DLD1 (cell line): ENCODE measurements around the gene MMP24OS.

Source experiments
- in situ Hi-C: cut with HindIII; loops from 2 replicates; pipeline ENCODE4 v1.10.0; 2017; ENCODE audit warnings: low sequenced_read_pairs

The MMP24OS gene

DNA sequence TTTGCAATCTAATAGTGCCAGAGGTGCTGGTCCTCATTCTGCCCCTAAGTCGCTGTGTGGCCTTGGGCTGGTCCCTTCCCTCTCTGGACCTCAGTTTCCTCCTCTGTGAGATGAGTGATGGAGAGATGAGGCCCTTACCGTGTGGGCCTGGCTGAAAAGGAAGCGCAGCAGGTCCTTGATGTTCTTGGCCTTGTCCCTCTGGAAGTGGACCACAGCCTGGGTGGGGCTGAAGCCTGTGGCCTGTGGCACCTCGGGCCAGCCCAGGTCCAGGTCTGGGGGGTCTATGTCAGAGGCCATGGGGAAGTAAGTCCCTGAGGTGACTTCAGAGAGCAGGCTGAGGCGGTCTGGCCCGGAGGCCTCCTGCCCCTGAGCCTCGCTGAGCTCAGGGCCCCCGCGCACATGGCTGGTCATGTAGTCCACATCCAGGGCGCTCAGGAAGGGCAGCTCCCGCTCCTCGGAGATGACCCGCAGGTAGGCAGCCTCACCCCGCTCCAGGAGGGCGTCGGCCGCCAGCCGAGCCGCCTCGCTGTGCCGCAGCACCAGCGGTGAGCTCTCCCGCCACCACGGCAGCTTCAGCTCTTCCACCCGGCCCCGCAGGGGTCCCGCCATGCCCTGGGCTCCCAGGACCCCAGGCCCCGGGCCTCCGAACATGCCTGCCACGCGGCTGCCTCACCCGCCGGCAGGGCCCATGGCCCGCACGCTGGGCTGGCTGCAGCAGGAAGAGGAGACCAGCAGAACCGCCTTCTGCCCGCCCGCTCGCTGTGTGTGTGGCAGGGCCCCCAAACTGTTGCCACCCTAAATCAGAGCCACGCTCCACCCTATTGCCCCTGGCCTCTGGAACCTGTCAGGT is 14.0 kb upstream of the MMP24OS start, which contains the start of gene FAM83C:
TSS of gene FAM83C (minus strand) at position 772 of the 850 bp plus-strand sequence. CDS start at position 651, 121 bp downstream.
- in situ Hi-C loops, result no loop called here

DNA sequence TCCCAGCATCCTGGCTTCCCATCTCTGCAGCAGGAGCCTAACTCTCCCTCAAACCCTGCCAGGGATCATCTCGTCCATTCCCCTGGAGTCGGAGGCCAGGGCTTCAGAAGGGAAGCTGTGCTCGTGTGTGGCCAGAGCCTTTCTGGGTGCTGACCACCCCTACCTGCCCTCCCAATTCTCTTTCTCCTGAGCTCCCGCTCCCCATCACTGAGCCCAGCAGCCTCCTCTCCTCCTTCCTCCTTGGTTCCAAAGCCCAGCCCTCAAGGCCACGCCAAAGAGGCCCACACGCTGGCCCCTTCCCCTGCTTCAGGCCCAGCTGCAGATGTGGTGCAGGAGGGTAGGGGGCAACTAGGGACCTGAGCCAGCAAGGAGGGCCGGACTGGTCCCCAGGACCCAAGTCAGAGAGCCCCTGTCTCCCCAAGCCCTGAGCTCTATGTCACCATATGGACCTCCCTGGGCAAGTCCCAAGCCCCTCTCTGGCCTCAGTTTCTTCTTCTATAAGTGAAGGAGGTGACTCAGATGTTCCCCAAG is 13.0 kb upstream of the MMP24OS start:
- in situ Hi-C loops, result no loop called here

- in situ Hi-C loops, result no loop called here
Measured at GRCh38 chr20:35290186-35290886, 12.4 kb upstream of the MMP24OS start.

DNA sequence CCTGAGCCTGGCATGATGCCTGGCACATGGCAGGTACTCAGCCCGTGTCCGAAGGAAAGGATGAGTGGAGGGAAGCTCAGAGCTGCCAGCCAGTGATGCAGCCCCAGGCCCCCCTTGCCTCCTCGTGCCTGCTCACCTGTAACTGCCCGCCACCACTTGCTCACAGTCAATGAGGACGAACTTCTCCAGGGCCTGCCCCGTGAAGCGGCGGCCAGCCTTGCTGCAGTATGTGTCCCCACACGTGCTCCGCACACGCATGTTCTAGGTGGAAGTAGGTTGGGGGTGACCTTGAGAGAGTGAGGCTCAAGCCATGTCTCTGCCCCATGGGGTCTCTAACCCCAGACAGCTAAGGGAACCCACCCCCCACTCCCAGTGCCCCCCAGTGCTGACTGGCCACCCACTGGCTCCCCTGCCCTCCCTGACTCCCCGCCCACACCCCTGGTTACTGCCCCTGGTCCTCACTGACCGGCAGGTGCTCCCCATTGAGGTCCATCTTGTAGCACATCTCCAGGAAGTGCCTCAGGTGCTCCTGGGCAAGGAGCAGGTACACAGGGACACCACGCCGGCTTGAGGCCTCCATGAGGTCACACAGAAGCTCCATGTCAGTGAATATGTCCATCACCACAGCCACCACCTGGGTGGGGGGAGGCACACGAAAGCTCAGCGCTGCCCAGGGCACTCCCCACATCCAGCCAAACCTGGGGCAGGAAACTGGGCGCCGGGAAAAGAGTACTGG is 10.6 kb upstream of the MMP24OS start:
- in situ Hi-C loops, result no loop called here

DNA sequence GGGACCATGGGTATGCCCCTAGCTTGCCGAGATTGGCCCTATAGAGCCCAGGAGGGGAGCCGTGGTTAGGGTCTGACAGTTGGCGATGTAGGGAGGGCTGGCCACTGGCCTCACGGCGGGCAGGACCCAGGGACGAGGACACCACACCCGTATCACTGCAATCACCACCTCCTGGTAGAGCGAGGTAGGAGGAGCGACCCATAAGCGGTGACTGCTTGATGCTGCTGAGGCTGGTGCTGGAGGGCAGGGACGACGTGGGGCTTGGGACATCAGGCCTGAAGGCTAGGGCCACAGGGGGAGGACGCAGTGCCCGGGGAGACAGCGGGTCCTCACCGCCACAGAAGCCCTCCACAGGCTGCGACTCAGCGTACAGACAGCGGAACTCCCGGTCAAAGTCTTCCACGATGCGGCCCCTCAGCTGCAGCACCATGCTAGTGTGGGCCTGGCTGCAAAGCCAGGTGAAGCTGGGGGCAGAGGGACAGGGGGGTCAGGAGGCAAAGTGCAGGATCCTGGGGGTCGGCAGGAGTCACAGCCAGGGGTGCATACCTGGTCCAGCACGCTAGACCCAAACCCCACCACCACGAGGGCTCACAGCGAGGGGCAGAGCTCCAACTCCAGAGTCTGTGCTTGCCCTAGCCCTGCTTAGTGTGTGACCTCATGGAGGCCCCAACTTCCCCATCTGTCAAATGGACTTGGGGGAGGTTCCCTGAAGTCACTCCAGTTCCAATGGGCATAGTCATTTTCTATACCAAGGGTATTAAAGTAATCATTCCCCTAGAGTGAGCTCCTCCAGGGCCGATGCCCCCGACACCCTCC is 9.8 kb upstream of the MMP24OS start:
- in situ Hi-C loops, result no loop called here

DNA sequence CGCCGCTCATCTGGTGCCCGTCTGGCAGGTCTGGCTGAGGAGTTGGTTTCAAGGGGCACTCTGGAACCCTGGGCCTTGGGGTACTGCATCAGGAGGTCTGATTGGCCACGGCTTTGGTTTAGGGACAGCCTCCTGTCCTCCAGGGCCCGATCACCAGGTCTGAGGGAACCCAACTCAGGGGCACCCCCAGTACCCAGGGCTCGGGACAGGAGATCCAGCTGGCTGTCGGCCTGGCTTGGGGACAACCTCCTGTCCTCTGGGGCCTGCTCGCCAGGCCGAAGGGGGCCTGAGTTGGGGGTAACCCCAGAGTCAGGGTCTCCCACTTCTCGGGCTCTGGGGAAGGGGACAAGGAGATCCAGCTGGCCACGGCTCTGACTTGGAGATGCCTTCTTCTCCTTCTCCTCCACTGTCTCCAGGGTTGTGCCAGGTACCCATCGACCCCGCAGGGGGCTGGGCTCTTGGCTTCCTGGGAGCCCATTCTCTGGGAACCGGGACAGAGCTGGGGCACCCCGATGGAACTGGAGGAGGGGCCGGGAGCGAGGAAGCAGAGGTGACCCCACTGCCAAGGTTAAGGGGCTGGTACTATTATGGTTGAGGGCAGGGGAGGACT is 9.1 kb upstream of the MMP24OS start:
- in situ Hi-C loops, result no loop called here

DNA sequence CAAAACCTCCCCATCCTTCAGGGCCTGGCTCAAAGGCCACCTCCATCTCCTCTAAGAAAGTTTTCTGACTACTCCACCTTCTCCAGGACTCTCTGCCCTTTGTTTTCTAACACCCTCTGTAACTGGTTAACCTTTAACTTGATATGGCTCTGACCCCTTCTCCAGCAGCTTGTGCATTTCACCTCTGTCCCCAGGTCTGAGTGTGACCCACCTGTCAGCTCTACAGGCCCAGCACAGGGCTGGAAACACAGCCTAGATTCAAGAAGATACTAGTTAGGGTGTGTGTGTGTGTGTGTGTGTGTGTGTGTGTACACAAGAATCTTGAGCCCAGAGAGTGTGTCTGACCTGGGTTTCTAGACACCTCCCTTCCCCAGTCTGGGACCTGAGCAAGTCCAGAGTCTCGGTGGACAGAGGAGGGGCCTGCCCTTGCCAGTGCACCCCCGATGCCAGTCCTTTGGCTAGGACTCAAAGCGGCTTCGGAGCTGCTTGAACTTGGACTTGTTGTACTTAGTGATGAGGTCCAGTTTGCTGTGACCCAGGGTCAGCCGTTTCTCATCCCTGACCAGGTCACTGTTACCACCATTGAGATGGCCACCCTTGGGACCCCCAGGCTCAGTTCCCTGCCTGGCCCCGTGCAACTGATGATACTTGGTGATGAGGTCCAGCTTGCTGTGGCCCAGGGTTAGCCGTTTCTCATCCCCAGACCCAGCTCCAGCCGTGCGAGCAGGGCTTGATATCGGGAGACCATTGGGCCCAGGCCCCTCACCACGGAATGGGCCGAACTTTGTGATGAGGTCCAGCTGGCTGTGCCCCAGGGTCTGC is 8.4 kb upstream of the MMP24OS start:
- in situ Hi-C loops, result no loop called here

DNA sequence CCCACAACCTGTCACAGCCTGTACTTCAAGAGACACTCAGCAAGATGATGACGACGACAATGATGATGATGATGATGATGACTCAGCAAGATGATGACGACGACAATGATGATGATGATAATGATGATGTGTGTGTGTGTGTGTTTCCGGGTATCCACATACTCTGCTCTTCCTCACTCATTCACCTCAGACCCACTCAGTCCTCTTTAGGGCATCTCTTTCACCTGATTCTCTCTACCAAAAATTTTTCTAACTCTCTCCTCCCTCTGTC is 7.8 kb upstream of the MMP24OS start:
- in situ Hi-C loops, result no loop called here

DNA sequence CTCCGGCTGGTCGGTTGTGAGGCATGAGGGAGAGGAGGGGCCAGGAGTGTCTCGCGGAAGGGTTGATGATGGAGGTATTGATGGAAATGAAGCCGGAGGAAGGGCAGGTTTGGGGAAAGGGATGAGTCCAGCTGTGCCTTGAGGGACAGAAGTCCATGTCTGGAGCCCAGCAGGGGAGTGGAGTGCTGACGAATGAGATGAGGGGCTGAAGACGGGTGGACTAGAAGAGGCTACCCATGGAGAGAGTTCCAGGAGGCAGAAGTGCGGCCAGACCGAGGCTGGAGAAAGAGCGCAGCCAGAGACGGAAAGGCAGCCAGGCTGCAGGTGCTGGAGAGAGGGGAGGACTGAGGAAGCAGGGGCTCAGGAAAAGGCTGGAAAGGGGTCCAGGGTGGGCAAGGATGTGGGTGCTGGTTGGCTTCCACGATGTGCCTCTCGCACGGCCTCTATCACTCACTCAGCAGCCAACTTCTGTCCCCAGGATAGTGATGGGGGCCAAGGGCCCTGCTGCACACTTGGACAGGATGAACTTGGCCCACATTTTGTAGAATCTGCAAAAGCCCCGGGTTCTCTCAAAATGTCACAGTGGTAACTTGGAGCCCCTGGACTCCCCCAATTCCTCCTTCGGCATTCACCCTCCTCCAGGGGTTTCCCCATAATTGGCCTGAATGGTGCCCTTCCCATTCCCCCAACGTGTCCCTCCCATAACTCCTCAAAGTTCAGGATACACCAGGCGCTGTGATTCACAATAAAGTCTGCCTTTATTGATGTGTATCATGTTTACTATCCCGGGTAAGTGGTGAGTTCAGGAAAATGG is 7.3 kb upstream of the MMP24OS start:
- in situ Hi-C loops, result no loop called here

DNA sequence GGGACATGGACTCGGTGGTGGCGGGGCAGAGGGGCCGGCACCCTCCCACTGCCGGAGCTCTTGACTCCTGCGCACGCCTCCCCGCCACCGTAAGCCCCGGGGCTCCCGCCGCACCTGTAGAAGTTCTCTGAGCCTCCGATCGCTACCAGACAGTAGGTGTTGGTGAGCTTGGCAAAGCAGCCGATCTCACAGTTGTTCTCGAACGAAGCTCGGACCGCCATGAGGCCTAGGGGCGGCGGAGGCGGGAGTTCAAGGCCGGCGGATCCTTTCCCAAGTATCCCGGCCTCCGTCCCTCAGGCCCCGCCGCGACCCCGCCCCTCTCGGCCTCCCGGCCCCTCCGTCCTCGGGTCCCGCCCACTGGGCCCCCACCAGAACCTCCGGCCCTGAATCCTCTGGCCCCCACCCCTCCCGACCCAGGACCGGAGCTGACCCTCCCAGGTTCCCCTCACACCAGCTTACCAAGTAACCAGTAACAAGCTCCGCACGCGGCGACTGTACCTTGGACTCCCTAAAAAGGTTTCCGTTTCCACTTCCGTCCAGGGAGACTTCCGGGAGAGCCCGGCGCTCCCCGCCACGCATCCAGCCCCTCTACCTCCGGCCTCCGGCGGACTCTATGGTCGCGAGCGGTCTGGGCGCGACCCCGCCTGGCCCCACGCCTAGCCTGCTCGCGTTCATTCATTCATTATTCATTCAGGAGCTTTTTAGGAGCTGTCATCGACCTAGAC is 6.5 kb upstream of the MMP24OS start, which contains the start of gene EIF6:
TSS of gene EIF6 (minus strand) at position 506 of the 725 bp plus-strand sequence. CDS start at position 221, 285 bp downstream.
- in situ Hi-C loops, result no loop called here

DNA sequence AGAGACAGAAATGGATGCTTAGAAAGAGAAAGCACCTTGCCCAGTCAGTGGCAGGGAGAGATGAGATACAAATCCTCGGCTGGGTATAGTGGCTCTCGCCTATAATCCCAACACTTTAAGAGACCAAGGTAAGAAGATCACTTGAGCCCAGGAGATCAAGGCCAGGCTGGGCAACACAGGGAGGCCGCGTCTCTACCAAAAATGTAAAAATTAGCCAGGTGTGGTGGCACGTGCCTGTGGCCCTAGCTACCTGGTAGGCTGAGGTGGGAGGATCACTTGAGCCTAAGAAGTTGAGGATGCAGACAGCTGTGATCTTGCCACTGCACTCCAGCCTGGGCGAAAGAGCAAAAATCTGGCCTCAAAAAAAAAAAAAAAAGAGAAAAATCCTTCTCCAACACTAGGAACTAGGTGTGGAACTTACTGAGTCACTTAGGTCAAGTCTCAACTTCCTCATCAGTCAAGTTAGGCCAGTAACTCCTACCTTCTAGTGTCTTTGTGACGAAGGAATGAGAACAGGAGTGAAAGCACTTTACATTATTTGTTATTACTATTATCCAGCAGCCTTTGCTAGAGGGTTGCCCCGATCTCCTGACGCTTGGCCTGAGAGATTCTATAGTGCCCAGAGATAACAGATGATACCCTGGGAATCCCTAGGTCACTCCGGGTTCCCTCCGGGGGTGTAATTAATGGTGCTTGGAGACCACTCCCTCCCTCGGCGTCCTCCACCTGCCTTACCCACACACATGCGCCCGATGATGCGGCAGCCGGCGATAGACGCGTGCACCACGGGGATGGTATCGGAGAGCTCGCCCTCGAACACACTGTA is 5.7 kb upstream of the MMP24OS start:
- in situ Hi-C loops, result no loop called here

DNA sequence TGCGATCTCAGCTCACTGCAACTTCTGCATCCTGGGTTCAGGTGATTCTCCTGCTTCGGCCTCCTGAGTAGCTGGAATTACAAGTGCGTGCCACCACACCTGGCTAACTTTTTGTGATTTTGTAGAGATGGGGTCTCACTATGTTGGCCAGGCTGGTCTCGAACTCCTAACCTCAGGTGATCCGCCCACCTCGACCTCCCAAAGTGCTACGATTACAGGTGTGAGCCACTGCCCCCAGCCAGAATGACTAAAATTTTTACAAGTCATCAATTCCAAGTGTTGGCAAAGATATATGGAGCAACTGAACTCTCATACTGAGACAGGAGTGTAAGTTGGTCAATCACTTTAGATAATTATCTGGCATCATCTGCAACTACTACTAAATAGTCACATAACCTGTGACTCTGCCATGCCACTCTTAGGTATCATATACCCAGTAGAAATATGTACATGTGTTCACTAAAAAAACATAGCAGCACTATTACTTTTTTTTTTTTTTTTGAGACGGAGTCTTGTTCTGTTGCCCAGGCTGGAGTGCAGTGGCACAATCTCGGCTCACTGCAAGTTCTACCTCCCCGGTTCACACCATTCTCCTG is 3.7 kb upstream of the MMP24OS start:
- in situ Hi-C loops, result no loop called here

DNA sequence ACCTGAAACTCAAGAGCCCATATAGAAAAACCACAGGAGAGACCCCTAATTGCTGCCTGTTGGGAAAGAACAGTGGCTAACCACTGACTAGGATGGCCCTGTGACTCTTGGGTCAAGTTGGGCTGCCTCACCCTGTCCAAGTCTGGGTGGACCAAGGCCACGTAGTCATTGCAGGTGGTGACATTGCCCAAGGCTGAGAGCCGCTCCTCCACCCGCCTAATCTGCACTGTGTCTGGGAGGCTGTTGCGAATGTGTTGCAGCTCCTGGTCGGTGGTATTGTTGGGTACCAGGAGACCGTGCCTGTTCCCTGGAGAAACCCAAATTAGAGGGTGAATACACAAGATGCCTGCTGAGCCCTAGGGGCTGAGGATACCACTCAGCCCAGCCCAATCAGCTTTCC is 2.6 kb upstream of the MMP24OS start:
- in situ Hi-C loops, result no loop called here

DNA sequence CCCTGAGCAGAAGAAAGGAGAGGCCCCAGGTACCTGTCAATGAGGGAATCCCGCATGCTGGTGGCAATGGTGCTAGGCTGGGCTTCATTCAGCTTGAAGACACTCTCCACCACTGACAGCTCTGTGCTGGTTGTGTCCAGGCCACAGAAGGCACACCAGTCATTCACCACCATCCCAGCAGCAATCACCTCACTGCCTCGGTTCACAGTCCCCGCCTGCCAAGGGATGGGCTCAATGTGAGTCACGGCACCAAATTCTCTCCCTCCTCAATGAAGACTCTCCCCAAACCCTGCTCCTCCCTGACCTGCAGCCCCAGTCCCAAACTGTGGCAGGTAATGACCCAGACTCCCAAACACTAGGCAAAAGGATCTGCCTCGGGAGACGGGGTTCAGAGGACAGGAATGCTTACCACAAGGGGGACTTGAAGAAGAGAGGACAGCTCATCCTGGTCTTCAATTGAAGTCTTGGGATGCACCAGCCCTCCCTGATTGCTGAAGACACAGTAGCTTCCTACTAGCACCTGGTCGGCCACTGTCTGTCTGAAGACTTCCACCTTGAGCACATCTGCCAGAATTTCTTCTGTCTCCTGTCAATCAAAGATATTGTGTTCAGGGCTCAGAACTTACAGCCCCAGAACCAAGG is 1.7 kb upstream of the MMP24OS start:
- in situ Hi-C loops, result no loop called here

GRCh38 chr20:35279040-35279439 is 1.1 kb upstream of the MMP24OS start:
- in situ Hi-C loops, result no loop called here

DNA sequence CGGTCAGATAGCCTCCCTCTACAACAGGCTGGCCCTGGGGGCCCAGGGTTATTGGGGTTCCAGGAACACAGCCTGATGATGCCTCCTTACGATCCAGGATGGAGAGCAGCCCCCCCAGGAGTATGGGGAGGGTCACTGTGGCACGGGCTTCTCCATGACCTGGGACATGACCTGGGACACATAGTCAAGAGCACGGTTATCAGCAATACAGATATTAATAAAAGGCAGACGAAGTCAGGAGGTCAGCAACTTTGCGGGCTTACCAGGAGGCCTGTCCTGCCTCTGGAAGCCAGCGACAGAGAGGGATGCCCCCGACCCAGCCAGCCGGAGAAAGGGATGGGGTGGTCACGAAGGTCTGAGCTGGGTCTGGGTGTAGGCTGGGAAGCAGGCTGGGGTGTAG is 795 bp downstream of the MMP24OS start:
- in situ Hi-C loops, result no loop called here
